ENCODE results near the gene COL4A2.

- TF ChIP-seq, protein P1, sequence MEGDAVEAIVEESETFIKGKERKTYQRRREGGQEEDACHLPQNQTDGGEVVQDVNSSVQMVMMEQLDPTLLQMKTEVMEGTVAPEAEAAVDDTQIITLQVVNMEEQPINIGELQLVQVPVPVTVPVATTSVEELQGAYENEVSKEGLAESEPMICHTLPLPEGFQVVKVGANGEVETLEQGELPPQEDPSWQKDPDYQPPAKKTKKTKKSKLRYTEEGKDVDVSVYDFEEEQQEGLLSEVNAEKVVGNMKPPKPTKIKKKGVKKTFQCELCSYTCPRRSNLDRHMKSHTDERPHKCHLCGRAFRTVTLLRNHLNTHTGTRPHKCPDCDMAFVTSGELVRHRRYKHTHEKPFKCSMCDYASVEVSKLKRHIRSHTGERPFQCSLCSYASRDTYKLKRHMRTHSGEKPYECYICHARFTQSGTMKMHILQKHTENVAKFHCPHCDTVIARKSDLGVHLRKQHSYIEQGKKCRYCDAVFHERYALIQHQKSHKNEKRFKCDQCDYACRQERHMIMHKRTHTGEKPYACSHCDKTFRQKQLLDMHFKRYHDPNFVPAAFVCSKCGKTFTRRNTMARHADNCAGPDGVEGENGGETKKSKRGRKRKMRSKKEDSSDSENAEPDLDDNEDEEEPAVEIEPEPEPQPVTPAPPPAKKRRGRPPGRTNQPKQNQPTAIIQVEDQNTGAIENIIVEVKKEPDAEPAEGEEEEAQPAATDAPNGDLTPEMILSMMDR (conservative IDR thresholded peaks at IDR 0.05; ENCODE audit: low read depth, low read length) = no peak
- TF ChIP-seq EZH2 (IDR thresholded peaks at IDR 0.05; ENCODE audit: low read length, unreplicated experiment) = no peak
Measured at GRCh38 chr13:110331362-110331761, 24.3 kb downstream of the COL4A2 start.
